WTC11 (cell line): ENCODE data around the gene ITFG1.

Source experiments
- CTCF ChIP-seq: fragments of 200-600 bp; IDR thresholded peaks from 2 replicates; pipeline ENCODE4 v1.8.0; 2022; ENCODE audit warnings: antibody characterized with exemption
- IRF2 ChIP-seq: sonication (generic); formaldehyde crosslinking; IDR thresholded peaks from 2 replicates; pipeline ENCODE4 v1.8.0; 2022; ENCODE audit warnings: low read depth, missing genetic modification reagents, borderline replicate concordance
- JUN ChIP-seq: sonication (generic); formaldehyde crosslinking; IDR thresholded peaks from 2 replicates; pipeline ENCODE4 v1.8.0; 2023; ENCODE audit warnings: mild to moderate bottlenecking, missing genetic modification reagents
- SMAD3 ChIP-seq: sonication (generic); formaldehyde crosslinking; IDR thresholded peaks from 2 replicates; pipeline ENCODE4 v1.8.0; 2022; ENCODE audit warnings: missing genetic modification reagents, mild to moderate bottlenecking, borderline replicate concordance

GRCh38 chr16:47182318-47182717, 278.5 kb downstream of the ITFG1 start:
- TF ChIP-seq CTCF = no peak
- no peak for TF ChIP-seq JUN (CRISPR knock-in tag)
- no peak for TF ChIP-seq SMAD3 (CRISPR knock-in tag)
- no peak for TF ChIP-seq IRF2 (CRISPR knock-in tag)
